Activated CD4-positive, CD25-positive, alpha-beta regulatory T cell (primary cell): Measurements from ENCODE around the gene HEPHL1.

ENCODE experiments used
- DNase-seq, 4 experiments: peaks; one replicate each; lab custom pipeline; 2025; lab: John Stamatoyannopoulos, UW

HEPHL1 gene

GRCh38 chr11:94131047-94131717, 110.0 kb downstream of the HEPHL1 start:
- no peak for DNase-seq

GRCh38 chr11:94131718-94132115, 110.6 kb downstream of the HEPHL1 start:
- no peak for DNase-seq

DNA sequence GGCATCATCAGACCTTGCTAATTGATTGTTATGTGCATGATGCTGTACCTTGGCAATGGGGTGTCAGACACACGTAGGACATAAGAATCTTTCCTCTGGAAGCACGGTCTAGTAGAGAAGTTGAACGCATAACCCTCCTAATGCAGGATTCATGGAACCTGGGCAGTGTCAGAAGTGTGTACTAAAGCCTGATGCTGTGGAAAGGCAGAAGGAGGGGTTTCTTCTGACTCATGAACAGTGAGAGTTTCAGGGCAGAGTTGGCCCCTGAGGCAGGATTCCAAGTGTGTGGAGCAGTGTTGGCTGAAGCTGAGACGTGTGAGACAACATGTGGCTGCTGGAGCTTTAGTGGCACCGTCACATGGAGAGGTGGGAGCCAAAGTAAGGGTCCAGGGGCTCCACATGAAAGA, 111.0 kb downstream of the HEPHL1 start:
- no peak for DNase-seq

GRCh38 chr11:94132823-94133408, 111.8 kb downstream of the HEPHL1 start:
- DNase-seq: no peak

- no peak for DNase-seq
These were observed 112.6 kb downstream of the HEPHL1 start for GRCh38 chr11:94133752-94134151.

GRCh38 chr11:94134651-94135512, 113.7 kb downstream of the HEPHL1 start:
- DNase-seq: no peak

GRCh38 chr11:94139416-94139815, 118.3 kb downstream of the HEPHL1 start:
- no peak for DNase-seq

DNA sequence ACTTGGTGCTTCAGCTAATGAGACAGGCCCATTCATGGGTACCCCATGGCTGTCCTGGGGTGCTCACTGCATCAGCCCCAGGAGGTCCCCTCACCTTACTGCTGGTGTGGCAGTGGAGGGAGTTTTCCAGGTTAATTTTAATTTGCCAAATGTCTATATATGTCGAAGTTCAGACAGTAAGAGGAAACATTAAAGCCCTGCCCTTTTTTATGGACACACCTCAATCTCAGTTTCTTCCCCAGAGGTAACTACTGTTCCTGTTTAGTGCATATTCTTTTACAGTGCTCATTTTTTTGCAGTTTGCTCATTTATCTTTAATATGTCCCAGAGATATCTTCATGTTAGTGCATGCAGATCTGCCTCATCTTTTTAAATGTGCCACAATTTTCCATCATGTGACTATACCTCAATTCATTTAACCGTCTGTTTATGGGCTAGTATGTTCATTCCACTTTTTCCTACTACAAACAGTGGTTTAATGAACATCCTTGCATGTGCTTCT, 119.1 kb downstream of the HEPHL1 start:
- no peak for DNase-seq

DNA sequence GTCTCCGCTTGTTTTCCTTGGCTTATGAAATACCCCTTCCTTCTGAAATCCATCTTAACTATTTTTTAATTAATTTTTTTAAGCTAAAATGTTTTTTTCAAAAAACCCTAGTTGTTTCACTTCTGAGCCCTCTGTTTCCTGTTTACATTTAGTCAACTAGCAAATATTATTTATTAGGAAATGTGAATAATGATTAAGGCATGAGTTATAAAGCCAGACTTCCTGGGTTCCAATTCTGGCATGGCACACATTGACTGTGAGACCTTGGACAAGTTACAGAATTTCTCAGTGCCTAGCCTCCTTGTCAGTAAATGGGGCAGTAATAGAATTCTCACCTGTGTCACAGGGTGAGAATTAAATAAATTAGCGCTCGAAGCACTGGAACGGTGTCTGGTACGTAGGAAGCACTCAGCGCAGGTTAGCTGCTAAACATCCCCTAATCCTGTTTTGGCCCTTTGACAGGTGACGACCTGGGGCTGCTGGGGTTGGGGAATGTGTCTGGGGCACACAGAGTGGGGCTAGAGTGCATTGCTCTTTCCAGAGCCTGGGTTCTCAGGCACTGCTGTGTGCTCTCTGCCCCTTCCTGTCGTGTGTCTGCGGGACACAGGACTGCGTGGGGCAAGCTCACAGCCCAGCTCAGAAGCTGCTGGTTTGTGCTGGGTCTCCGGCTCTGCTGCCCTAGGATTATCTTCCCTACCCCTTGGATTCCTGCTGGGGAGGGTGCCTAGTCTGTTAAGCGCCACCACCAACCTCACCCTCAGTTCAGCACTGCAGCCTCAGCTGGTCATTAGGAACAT, 120.6 kb downstream of the HEPHL1 start:
- no peak for DNase-seq

GRCh38 chr11:94142308-94143281, 121.4 kb downstream of the HEPHL1 start:
- DNase-seq: no peak

DNA sequence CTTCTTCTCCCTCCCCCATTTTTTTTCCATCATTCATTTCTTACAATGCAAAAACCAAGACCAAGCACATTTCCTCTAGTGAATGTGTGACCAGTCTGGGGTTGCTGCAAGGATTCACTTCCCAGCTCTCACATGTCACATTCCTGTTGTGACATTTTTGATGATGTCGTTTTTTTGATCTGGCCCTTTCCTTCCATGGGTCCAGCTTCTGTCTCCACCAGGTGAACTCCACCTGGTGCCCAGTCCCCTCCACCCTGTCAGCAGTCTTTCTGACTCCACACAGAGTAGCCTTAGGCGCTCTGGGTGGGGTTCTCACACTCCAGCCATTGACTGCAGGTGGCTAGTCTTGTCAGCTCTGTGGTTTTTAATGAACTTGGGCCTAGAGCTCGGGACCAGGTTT, 123.1 kb downstream of the HEPHL1 start:
- DNase-seq: no peak

DNA sequence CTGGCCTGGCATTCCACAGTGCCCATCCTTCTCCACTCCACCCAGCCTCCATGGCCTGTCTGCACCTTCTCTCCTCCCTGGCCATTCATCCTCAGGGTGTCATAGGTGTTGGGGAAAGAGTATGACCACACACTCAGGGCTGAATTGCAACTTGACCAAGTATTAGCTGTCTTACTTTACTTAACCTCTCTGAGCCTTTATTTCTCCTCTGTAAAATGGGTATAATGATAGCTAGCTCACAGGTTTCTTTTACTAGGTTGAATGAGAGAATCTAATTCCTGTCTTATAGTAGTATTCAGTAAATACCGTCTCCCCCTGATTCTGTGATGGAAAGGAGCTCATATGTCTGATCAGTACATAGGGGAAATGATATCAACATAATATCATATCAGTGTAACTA, 123.5 kb downstream of the HEPHL1 start:
- no peak for DNase-seq

GRCh38 chr11:94145431-94145830, 124.3 kb downstream of the HEPHL1 start:
- no peak for DNase-seq

DNA sequence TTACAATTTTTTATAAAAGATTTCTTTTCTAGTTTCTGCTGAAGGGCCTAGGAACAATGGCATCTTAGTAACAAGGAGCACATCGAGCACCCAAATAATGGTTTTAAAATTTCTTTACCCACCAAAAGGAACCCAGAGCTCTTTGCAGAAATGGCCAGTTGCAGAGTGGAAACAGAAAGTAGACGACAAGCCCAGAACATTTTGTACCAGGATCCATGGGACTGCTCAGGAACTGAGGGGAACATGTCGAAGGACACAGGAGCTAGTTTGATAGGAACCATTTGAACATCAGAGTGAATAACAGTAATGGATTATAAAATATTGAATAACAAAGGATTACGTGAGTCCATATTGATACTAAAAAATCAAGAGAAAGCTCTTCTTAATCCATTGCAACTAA, 124.8 kb downstream of the HEPHL1 start:
- DNase-seq: no peak

DNA sequence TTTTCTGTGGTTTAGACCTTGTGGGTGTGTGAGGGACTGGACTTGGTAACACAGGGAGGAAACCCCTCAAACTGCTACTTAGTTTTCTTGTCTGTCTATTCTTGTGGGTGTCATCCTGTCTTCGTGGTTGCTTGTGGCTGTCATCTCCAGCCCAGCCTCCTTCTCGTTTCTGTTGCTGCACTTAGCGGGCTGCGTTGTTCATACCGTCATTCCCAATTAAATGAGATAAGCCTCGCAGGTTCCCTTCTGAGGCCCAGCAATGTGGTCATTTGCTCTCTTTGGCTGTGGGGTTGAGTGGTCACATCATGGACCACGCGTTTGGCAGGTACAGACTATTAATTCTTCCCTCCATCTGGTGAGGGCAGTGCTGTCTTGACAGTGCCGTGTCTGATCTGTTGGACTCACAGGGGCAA, 126.3 kb downstream of the HEPHL1 start:
- DNase-seq: no peak

- DNase-seq: no peak
These were observed 127.0 kb downstream of the HEPHL1 start for GRCh38 chr11:94148189-94148588.

- DNase-seq: no peak
These were observed 128.4 kb downstream of the HEPHL1 start for GRCh38 chr11:94149431-94150017.

DNA sequence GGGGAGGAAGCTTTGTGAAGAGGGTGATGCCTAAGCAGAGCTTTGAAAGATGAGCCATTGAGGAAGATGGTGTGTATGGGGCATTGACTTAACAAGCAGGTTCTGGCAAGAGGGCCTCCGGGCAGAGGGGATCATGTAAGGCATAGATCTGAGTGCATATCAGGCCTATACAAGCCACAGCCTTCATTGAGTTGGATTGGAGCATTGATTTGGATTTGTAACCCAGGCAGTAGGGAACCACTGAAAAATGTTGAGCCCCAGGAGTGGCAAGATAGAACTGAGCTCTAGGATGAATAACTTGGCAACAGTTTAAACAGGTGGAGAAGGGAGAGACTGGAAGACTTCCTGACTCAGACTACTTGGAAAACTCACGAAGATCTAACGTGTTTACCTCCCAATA, 128.9 kb downstream of the HEPHL1 start:
- no peak for DNase-seq

DNA sequence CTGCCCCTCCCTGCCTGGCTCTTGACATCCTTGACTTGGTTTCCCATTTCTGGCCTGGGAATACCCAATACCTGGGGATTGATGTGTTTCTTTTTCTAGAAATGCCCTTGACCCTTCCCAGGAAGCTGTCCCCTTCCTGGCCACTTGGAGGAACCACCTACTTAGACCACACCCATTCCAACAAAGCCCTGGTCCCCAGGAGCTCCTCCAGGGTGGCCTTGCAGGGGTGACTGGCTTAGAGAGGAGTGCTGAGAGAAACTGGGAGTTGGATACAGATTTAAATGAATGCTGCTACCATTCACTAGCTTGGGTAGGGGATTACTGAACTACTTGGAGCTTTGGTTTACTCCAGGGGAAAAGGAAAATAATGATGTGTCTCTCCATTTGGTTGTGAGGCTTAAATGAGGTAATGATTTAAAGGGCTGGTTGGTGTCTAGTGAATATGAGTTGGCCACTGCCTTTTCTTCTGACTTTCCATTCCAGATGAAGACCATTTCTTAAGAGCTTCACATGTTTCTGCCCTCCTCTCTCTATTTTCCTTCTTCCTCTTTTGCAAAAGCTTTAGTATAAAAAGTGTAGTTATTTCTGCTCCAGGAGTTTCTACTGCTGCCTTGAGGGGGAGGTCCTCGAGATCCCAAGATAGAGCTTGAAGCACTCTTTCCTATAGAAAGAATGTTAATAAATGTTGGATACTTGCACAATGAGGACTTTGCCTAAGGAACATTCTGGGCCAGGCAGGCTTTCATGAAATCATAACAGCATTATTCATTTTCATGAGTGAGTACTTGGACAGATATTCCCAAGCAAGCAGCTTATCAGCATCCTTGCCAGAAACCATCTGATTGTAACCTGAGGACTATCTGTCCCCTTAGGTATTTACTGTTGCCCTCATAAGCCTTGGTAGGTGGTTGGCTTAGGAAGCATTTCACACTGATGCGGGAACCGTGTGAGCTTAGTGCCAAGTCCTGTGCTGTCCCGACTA, 129.8 kb downstream of the HEPHL1 start:
- no peak for DNase-seq
